D721Med (cell line): Measurements from ENCODE around the gene SYNJ2.

Source experiments
- DNase-seq: peaks from one replicate; pipeline ENCODE4 v3.0.0; 2011; ENCODE audit warnings: low spot score; ENCODE audit not compliant: insufficient read length
- FAIRE-seq: peaks from 2 replicates; lab custom pipeline; 2011; peaks lifted over from hg19 to GRCh38; lab: Jason Lieb, UNC
- TF ChIP-seq, protein P1 (sequence below): IDR thresholded peaks from 2 replicates; pipeline ENCODE4 v1.5.1; 2012; ENCODE audit warnings: mild to moderate bottlenecking, control low read depth; ENCODE audit not compliant: insufficient read depth; ENCODE audit errors: missing control alignments

Gene SYNJ2

DNA sequence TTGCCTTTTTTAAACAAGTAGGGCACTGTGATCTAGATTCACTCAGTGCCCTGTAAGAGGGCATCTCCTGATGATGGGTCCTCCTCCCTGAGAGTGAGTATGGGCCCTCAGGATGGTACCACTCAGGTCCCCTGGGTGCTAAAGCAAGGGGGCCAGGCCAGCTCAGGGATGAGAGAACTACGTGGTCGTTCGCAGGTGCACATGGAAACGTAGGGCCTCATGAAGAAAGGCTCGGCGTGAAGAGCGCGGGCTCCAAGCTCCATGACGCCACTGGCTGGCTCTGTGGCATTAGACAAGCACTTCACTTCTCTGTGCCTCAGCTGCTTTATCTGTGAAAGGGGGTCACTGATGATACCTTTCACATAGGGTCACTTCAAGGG lies 50.7 kb downstream of the SYNJ2 start:
- DNase-seq: no peak
- no peak for FAIRE-seq
- TF ChIP-seq, protein P1, sequence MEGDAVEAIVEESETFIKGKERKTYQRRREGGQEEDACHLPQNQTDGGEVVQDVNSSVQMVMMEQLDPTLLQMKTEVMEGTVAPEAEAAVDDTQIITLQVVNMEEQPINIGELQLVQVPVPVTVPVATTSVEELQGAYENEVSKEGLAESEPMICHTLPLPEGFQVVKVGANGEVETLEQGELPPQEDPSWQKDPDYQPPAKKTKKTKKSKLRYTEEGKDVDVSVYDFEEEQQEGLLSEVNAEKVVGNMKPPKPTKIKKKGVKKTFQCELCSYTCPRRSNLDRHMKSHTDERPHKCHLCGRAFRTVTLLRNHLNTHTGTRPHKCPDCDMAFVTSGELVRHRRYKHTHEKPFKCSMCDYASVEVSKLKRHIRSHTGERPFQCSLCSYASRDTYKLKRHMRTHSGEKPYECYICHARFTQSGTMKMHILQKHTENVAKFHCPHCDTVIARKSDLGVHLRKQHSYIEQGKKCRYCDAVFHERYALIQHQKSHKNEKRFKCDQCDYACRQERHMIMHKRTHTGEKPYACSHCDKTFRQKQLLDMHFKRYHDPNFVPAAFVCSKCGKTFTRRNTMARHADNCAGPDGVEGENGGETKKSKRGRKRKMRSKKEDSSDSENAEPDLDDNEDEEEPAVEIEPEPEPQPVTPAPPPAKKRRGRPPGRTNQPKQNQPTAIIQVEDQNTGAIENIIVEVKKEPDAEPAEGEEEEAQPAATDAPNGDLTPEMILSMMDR: no peak

DNA sequence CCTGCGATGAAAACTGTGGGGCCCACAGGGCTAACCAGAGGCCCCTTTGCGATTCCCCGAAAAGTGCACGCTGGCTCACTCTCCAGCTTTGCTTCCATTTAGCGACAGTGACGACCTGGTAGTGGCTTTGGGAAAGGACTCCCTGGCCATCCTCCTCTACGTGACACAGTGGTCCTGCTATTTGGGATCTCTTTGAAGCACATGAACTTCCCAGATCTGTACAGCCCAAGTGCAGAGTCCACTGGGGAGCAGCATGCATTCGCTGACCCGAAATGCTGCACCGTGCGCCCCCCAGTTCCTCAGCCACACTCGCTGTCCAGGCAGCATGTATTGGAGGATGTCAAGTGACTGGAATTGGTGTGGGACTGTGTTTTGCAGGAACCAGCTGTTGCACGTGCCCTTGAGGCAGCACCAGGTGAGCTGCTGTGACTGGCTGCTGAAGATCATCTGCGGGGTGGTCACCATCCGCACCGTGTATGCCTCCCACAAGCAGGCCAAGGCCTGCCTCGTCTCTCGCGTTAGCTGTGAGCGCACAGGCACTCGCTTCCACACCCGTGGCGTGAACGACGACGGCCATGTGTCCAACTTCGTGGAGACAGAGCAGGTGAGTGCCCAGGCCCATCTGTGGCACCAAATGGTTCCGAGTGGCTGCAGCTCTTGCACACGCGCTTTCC lies 51.6 kb downstream of the SYNJ2 start:
- FAIRE-seq: no peak

DNA sequence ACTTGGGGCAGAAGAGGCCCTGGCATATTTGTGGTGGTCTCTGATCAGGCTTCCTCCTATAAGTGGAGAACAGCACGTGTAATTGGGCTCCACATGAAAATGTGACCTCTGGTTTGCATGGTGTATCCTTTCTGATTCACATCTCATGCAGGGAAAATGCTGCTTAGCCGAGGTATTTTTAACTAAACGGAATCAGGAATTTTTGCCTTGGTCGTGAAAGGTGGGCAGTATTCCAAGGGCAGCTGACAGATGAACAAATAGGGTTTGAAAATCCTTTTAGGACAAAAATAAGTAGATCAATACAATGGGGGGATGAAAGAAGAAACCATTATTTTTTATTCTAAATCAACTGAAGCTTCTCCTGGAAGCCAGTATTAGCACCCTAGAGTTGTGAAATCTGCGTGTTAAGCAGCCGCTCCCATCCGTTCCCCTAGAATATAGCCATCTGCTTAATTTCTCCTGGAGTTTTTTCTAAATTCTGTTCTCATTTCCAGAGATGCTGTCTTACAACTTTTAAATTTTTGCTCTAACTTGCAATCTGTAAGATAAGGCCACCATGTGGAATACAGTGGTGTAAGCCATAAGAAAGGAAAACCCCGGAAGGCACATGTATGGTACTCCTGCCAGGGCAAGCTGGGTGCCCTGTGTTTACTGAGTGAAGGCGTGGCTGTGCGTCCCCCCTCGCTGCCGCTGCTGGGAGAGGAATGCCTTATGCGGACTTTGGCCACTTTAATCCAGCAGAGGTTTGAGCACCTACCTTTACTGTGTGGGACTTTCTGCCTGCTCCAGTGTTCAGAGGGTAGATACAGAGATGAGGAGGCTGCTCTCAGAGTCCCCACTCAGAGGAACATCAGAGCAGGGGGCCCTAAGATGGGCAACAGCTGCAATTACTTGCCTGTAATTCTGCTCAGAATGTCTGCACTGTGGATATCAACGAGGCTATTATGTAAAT lies 52.4 kb downstream of the SYNJ2 start:
- FAIRE-seq (no peak), DNase-seq (no peak)
- TF ChIP-seq, protein P1: no peak

More for the DNA sequence above, 51.6 kb downstream of the SYNJ2 start:
- TF ChIP-seq, protein P1: no peak
- DNase-seq: no peak

DNA sequence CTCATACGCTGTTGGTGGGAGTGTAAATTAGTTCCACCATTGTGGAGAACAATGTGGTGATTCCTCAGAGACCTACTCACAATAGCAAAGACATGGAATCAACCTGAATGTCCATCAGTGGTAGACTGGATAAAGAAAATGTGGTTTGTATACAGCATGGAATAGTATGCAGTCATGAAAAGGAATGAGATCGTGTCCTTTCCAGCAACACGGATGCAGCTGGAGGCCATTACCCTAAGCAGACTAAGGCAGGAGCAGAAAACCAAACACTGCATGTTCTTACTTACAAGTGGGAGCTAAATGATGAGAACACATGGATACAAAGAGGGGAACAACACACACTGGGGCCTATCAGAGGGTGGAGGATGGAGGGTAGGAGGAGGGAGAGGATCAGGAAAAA lies 54.6 kb downstream of the SYNJ2 start:
- DNase-seq: no peak
- TF ChIP-seq, protein P1: no peak
- no peak for FAIRE-seq

DNA sequence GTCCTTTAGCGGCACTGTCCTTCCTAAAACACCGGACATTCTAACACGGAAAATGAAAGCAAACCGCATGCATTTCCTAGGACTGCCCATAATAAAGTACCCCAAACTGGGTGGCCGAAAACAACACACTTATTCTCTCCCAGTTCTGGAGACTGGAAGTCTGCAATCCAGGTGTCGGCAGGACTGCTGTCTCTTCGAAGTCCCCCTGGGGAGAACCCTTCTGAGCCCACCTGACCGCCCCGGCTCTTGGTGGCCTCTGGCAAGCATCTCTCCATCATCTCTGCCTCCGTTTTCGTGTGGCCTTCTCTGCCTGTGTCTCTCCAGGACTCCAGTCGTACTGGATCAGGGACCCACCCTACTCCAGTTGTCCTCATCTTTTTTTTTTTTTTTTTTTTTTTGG lies 55.4 kb downstream of the SYNJ2 start:
- FAIRE-seq (no peak), DNase-seq (no peak)
- TF ChIP-seq, protein P1: no peak

DNA sequence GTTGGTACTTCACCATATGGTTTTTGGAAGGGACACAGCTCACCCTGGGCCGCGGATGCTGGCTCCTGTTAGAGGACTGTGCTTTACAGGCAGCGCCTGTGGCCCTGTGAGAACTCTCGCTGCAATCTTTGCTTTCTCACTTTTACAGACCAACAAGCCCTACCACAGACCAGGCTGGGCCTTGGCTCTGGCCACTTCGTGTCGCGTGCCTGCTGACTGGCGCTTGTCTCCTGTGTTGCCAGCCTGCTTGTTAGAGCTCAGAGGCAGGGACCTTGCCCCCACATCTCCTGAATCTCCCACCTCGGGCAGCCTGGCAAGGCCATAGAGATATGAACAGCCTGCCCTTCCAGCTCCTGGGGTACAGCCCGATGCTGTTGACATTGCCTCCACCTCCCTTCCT lies 56.1 kb downstream of the SYNJ2 start:
- DNase-seq (no peak), FAIRE-seq (no peak)
- TF ChIP-seq, protein P1: no peak
